ENCODE data around the gene ZNF778.

Gene ZNF778

DNA sequence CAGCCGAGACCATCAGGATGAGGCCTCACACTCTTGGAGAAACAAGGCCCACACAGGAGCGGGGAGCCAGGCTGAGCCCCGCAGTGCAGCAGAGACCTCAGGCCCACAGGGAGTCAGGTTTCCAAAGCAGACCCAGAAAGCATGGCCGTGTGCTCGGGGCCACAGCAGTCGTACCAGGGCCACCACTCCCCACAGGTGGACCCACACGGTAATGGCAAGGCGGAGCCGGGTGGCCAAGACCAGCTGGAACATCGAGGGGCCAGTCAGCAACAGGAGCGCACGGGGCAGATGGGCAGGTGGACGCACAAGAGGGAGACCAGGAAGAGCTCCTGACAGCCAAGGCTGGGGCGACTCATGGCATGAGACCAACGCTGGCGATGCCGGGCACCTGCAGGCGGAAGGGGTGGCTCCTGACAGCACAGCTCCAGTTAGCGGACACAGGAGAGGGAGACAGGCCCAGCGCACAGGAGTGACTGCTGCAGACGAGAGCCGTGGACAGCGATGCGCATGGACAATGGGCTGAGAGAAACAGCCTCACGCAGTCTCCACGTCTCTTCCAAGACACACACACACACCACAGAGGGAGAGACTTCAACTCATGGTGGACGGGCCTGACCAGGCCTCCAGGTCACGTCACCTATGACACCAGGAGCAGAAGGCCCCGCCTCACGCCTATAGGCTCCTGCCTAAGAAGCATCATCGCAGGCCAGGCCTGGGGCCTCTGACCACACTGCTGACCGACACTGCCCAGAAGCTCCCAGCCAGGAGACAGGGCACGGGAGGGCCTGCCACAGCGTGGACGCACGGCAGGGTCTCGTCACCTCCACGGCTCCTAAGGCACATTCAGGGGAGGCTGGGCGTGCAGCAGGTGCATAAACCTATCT lies 58.6 kb downstream of the ZNF778 start:
- no peak overlapping the region for H3K4me3 ChIP-seq (ENCODE audit: low read length)
- H3K27me3 ChIP-seq (ENCODE audit: insufficient read depth, low read length) = no peaks in the 10 kb centered on the region
- WGBS = 96% methylated on average over 39 of the region's 39 CpGs
- no peak overlapping the region for H3K9ac ChIP-seq (ENCODE audit: low read depth, low read length)
- H3K9me3 ChIP-seq (ENCODE audit: insufficient read depth, low read depth, low read length) = no peaks in the 10 kb centered on the region
- H3K27ac ChIP-seq (ENCODE audit: low read depth, low read length) = no peak overlapping the region
- H3K36me3 ChIP-seq (ENCODE audit: insufficient read depth, low read length) = peaks cover 77% of the 10 kb centered on the region
- no peaks in the 10 kb centered on the region for H3K4me1 ChIP-seq (ENCODE audit: insufficient read depth, low read length)

DNA sequence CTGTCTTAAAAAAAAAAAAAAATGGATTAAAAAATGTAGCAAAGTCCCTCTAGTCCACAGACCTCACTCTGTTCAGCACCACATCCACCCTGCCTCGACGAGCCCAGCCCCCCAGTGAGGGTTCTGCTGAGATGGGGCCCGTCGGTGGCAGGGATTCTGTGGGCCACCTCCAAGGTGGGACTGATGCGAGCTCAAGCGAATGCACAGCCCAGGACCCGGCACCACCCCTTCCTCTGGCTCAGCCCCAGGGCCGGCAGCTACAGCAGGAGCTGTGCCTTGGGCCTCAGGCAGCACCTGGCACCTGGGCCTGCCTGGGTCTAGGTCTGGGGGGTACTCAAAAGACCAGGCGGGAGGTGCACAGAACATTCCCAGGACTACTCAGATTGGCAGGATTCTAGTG lies 59.5 kb downstream of the ZNF778 start:
- Histone ChIP-seq H3K9me3 (ENCODE audit: insufficient read depth, low read depth, low read length) (no peaks in the 10 kb centered on the region), H3K4me3 (ENCODE audit: low read length) (no peak overlapping the region), H3K4me1 (ENCODE audit: insufficient read depth, low read length) (no peaks in the 10 kb centered on the region), H3K27ac (ENCODE audit: low read depth, low read length) (no peak overlapping the region), H3K9ac (ENCODE audit: low read depth, low read length) (no peak overlapping the region), H3K27me3 (ENCODE audit: insufficient read depth, low read length) (no peaks in the 10 kb centered on the region), H3K36me3 (ENCODE audit: insufficient read depth, low read length) (peaks cover 78% of the 10 kb centered on the region)
- 92% methylated on average over 9 of the region's 9 CpGs for WGBS

DNA sequence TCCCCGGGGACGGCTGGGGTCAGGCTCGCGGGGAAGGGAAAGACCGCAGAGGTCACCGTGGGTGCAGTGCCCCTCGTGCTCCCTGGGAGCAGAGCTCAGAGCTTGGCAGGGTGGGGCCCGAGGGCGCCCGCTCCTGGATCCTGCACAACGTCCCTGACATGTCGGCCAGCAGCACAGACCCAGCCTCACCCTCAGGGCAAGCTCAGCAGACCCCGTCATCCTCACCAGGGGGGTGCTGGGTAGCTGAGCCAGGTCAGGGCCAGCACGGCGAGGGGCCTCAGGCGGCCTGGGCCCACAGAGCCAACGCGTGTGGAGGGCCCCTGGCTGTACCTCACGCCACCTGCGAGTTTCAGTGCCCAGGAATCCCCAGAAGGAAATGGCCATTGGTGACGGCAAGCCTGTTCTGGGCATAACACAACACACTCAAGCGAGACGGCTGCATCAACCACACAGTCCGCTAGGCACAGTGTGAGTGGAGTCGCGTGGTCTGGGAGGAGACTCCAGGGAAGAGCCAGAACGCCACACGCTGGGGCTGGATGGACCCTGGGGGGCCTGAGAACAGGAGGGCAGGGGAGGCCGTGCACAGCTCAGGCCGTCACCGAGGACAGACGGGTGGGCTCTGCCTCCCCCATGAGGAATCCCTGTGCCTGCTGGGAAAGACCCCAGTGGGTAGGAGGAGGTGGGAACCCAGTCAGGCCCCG lies 60.3 kb downstream of the ZNF778 start:
- Histone ChIP-seq H3K27ac (ENCODE audit: low read depth, low read length) (no peak overlapping the region), H3K27me3 (ENCODE audit: insufficient read depth, low read length) (no peaks in the 10 kb centered on the region), H3K9ac (ENCODE audit: low read depth, low read length) (no peak overlapping the region)

DNA sequence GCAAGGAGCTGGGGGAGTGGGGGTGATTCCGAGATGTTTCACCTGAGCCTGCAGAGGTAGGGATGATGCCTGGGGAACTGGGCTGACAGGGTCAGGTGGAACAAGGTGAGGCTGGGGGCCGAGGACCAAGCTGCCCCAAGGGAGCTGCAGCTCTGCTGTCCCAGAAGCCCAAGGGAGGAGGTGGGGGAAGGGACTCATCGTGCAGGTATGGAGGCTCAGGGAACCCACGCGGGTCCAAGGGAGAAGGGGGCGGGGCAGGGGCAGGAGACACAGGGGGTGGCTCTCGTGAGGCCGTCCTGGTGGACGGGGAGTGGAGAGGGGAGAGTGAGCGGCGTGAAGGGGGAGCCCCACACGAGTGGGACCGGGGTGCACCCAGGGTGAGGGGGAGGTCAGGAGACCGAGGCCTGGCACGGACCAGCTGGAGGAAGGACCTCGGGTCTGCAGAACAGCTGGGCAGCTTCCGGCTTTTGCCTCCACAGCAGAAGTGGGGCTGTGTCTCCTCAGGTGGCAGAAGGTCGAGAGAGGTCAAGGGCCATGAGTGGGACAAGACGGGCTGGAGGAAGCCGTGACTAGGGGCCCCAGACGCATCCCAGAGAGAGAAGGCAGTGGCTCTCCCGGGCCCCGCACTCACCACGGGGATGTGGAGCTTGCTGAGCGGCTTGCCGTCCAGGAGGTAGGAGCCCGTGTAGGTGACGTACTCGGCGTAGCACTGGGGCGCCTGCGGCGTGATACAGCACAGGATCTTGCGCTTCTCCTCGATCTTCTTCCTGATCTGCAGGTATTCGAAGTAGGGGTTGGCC lies 61.1 kb downstream of the ZNF778 start:
- peaks cover 82% of the 10 kb centered on the region for H3K36me3 ChIP-seq (ENCODE audit: insufficient read depth, low read length)
- H3K9ac ChIP-seq (ENCODE audit: low read depth, low read length) = no peak overlapping the region

More for the DNA sequence above, 60.3 kb downstream of the ZNF778 start:
- Histone ChIP-seq H3K9me3 (ENCODE audit: insufficient read depth, low read depth, low read length) (no peaks in the 10 kb centered on the region), H3K36me3 (ENCODE audit: insufficient read depth, low read length) (peaks cover 81% of the 10 kb centered on the region), H3K4me1 (ENCODE audit: insufficient read depth, low read length) (no peaks in the 10 kb centered on the region), H3K4me3 (ENCODE audit: low read length) (no peak overlapping the region)
- WGBS = 93% methylated on average over 33 of the region's 33 CpGs

DNA sequence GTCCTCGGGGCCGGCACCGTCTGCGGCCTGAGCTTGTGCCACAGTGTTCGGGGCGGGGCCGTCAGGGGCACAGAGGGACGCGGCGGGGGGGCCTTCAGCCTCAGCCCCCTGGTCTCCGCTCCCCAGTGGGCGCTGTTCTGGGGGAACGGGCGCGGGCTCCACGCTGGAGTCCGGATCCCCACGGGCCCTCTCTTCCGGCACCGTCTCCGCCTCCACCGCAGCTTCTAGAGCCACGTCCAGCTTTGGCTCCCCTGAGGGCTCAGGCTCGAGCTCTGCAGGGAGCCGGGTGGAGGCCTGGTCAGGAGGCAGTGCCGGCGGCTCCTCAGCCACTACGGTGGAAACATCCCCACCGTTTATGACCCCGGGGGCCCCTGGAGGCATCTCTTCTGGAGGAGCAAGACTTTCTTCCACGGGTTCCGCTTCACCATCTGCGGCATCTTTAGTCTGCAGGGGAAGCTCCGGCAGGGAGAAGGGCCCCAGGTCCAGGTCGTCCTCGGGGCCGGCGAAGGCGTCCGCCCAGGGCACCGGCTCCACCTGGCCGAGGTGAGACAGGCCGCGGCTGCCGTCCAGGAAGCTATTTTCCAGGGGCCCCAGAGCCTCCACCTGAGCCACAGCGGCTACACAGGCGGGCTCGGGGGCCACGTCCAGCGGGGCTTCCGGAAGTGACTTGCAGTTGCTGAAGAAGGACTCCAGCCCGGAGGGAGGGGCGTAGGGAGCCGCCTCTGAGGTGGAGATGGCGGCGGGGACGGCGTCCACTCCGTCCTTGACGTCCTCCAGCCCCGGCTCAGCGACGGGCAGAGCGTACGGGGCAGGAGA lies 62.4 kb downstream of the ZNF778 start:
- H3K27ac ChIP-seq (ENCODE audit: low read depth, low read length) = no peak overlapping the region
- no peaks in the 10 kb centered on the region for H3K9me3 ChIP-seq (ENCODE audit: insufficient read depth, low read depth, low read length)
- no peak overlapping the region for H3K4me3 ChIP-seq (ENCODE audit: low read length)
- H3K36me3 ChIP-seq (ENCODE audit: insufficient read depth, low read length) = peaks cover 82% of the 10 kb centered on the region
- H3K9ac ChIP-seq (ENCODE audit: low read depth, low read length) = no peak overlapping the region
- WGBS = 96% methylated on average over 65 of the region's 65 CpGs
- no peaks in the 10 kb centered on the region for H3K27me3 ChIP-seq (ENCODE audit: insufficient read depth, low read length)
- H3K4me1 ChIP-seq (ENCODE audit: insufficient read depth, low read length) = no peaks in the 10 kb centered on the region

More for the DNA sequence above, 61.1 kb downstream of the ZNF778 start:
- Histone ChIP-seq H3K4me3 (ENCODE audit: low read length) (no peak overlapping the region), H3K27me3 (ENCODE audit: insufficient read depth, low read length) (no peaks in the 10 kb centered on the region), H3K27ac (ENCODE audit: low read depth, low read length) (no peak overlapping the region), H3K4me1 (ENCODE audit: insufficient read depth, low read length) (no peaks in the 10 kb centered on the region), H3K9me3 (ENCODE audit: insufficient read depth, low read depth, low read length) (no peaks in the 10 kb centered on the region)
- 95% methylated on average over 36 of the region's 36 CpGs for WGBS

DNA sequence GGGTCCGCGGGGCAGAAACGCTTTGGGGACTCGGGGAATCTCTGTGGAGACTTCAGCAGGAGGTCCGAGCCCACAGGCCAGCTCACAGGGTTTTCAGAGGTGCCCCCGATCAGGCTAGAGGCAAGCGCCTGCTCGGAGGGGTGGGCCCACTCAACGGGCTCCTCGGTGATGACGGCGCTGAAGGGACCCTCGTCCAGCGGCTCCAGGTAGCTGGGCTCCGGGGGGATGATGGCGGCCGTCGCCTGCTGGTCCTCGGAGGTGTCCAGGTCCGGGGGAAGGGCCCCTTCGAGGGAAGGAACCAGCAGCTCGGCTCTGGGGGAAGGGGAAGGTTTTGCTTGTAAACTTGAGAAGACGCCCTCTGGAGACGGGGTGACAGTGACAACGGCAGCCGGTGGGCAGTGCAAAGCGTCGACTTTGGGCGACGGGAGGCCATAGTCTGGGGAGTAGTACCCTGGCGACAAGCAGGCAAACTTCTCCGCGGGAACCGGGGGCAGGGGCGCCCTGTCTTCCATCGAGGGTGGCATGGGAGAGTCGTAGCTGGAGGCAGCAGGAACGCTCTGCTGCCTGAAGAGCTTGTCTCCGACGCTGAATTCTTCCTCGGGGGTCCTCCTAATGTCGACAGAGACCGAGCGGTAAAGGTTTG lies 63.2 kb downstream of the ZNF778 start:
- Histone ChIP-seq H3K36me3 (ENCODE audit: insufficient read depth, low read length) (peaks cover 82% of the 10 kb centered on the region), H3K4me1 (ENCODE audit: insufficient read depth, low read length) (no peaks in the 10 kb centered on the region), H3K27me3 (ENCODE audit: insufficient read depth, low read length) (no peaks in the 10 kb centered on the region), H3K9me3 (ENCODE audit: insufficient read depth, low read depth, low read length) (no peaks in the 10 kb centered on the region), H3K4me3 (ENCODE audit: low read length) (no peak overlapping the region), H3K27ac (ENCODE audit: low read depth, low read length) (no peak overlapping the region), H3K9ac (ENCODE audit: low read depth, low read length) (no peak overlapping the region)
- WGBS = 95% methylated on average over 44 of the region's 44 CpGs

DNA sequence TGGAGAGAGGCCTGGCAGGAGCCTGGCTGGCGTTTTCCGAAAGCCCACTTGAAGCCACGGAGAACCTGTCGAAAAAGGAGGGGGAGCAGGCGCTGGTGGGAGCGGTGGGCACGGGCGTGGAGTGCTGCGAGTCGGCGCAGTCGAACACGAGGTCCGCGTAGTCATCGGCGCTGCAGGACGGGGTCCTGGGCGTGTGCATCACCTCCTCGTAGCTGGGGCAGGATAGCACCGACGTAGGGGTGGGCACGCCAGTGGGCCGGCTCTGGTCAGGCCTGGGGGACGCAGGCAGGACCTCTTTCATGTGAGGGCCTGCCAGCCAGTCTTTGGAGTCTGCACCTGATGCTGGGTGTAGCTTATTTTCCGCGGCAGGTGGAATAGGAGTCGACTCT lies 63.7 kb downstream of the ZNF778 start:
- H3K36me3 ChIP-seq (ENCODE audit: insufficient read depth, low read length) = peaks cover 82% of the 10 kb centered on the region
- no peak overlapping the region for H3K27ac ChIP-seq (ENCODE audit: low read depth, low read length)
- no peaks in the 10 kb centered on the region for H3K27me3 ChIP-seq (ENCODE audit: insufficient read depth, low read length)
- no peaks in the 10 kb centered on the region for H3K4me1 ChIP-seq (ENCODE audit: insufficient read depth, low read length)
- H3K9me3 ChIP-seq (ENCODE audit: insufficient read depth, low read depth, low read length) = no peaks in the 10 kb centered on the region
- WGBS = 96% methylated on average over 28 of the region's 28 CpGs
- H3K9ac ChIP-seq (ENCODE audit: low read depth, low read length) = no peak overlapping the region
- H3K4me3 ChIP-seq (ENCODE audit: low read length) = no peak overlapping the region

DNA sequence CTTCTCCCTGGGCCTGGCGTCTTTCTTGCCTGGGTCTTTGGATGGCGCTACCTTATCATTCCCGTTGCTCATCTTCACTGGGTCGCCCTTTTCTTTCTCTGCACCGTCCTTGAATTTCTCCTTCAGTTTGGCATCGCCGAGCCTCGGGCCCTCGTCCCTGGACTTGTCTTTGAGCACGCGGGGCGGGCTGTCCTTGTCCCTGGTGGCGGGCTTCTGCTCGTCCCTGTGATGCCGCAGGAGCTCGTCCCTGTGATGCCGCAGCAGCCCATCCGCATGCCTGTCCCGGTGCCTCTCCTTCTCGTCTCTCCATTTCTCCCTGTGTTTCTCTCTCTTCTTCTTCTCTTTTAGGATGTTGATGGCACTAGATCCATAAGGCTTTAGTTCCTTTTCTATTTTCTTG lies 64.3 kb downstream of the ZNF778 start:
- Histone ChIP-seq H3K27me3 (ENCODE audit: insufficient read depth, low read length) (no peaks in the 10 kb centered on the region), H3K4me3 (ENCODE audit: low read length) (no peak overlapping the region), H3K27ac (ENCODE audit: low read depth, low read length) (no peak overlapping the region), H3K9ac (ENCODE audit: low read depth, low read length) (no peak overlapping the region), H3K4me1 (ENCODE audit: insufficient read depth, low read length) (no peaks in the 10 kb centered on the region), H3K9me3 (ENCODE audit: insufficient read depth, low read depth, low read length) (no peaks in the 10 kb centered on the region), H3K36me3 (ENCODE audit: insufficient read depth, low read length) (peaks cover 84% of the 10 kb centered on the region)
- WGBS = 95% methylated on average over 20 of the region's 20 CpGs

DNA sequence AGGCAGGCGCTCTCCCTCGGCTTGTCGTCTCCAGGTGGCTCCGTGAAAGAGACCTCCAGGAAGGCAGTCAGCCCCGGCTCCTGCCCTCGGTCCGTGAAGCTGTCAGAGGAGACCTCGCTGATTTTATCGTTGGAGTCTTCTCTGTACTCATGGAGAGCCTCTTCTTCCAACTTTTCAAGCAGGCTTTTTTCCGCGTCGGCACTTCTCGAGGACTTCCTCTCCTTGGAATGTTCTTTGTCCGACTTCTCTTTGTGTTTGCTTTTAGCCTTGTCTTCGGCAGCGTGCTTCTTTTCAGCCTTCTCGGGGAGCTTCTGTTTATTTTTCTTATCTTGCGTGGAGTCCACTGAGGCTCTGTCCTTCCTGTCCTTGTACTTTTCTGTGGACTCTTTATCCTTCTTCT lies 65.0 kb downstream of the ZNF778 start:
- WGBS = 94% methylated on average over 18 of the region's 18 CpGs
- Histone ChIP-seq H3K27me3 (ENCODE audit: insufficient read depth, low read length) (no peaks in the 10 kb centered on the region), H3K9me3 (ENCODE audit: insufficient read depth, low read depth, low read length) (no peaks in the 10 kb centered on the region), H3K9ac (ENCODE audit: low read depth, low read length) (no peak overlapping the region), H3K4me1 (ENCODE audit: insufficient read depth, low read length) (no peaks in the 10 kb centered on the region), H3K4me3 (ENCODE audit: low read length) (no peak overlapping the region), H3K36me3 (ENCODE audit: insufficient read depth, low read length) (peaks cover 85% of the 10 kb centered on the region), H3K27ac (ENCODE audit: low read depth, low read length) (no peak overlapping the region)

DNA sequence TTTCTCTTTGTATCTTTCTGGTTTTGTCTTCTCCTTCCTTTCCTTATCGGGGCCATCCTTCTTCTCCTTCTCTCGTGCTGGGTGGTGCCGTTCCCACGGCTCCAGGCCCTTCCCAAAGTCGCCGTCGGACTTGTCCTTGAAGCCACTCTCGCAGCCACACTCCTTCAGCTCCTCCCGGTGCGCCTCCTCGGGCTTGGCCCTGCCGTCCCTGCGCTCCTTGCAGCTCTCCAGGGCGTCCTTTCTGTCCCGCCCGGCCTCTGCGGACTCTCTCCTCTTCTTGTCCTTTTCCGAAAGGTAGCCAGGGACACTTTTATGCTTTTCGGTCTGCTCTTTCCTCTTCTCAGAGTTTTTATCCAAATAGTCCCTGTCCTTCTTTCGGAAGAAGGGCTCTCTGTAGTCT lies 65.9 kb downstream of the ZNF778 start:
- whole genome bisulfite sequencing = 85% methylated on average over 20 of the region's 20 CpGs
- H3K4me1 ChIP-seq (ENCODE audit: insufficient read depth, low read length) = no peaks in the 10 kb centered on the region

More for the DNA sequence above, 65.9 kb downstream of the ZNF778 start:
- Histone ChIP-seq H3K27me3 (ENCODE audit: insufficient read depth, low read length) (no peaks in the 10 kb centered on the region), H3K27ac (ENCODE audit: low read depth, low read length) (no peak overlapping the region), H3K36me3 (ENCODE audit: insufficient read depth, low read length) (peaks cover 86% of the 10 kb centered on the region), H3K9ac (ENCODE audit: low read depth, low read length) (no peak overlapping the region), H3K4me3 (ENCODE audit: low read length) (no peak overlapping the region), H3K9me3 (ENCODE audit: insufficient read depth, low read depth, low read length) (no peaks in the 10 kb centered on the region)
